ENCODE data around the gene MACROD2.

The MACROD2 gene

DNA sequence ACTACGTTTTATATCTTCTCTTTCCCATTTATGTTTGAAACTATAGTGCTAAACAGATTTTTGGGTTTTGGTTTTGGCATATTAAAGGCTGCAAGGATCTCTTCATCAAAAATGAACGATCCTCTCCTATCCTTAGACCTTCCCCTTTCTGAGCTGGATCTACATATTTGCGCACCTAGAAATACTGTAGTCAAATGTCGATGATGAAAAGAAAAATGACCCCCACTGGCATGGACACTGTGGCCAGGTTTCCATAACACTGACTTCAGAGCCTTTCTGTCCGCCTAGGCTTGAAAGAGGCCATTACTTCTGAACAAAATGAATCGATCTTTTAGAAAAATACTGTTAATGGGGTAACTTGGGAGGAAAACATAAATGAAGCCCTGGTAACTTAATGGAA, 336.3 kb downstream of the MACROD2 start:
- in situ Hi-C loops (cut with MboI; ENCODE audit: low sequenced_read_pairs), result no loop called here

DNA sequence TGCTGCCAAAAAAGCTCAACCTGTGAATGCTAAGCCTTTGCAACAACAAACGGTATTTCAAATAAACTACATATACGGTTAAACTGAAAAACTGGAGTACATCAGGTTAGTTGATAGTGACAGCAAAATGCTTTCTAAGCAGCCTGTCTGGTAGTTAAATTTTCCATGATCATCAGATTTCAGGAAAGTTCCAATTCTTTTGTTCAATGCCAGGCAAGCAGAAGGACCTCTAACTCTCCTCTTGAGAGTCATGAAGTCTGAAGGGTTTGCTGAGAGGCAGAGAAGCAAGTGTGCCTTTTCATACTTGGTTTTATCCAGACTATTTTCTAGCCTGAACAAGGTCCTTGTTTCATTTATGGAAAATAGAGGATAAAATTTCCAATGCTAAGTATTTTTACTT, 337.6 kb downstream of the MACROD2 start:
- in situ Hi-C loops (cut with MboI; ENCODE audit: low sequenced_read_pairs), result no loop called here

DNA sequence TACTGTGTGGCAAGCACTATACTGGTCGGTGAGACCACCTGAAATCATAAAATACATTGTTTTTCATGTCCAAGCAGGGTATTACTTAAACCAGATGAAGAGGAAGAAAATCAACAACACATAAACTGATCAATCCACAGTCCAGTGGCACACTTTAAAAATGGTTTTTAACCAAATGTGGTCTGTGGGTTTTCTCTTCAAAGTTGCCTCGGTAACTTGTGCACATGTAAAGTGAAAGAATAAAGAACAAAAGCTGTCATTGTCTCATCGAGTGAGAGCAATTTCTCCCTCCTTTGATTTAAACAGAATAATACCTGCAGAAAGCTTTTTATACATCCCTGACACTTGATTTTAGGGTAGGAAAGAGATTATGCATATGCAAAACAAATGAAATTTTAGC, 338.4 kb downstream of the MACROD2 start:
- in situ Hi-C loops (cut with MboI; ENCODE audit: low sequenced_read_pairs), result no loop called here

DNA sequence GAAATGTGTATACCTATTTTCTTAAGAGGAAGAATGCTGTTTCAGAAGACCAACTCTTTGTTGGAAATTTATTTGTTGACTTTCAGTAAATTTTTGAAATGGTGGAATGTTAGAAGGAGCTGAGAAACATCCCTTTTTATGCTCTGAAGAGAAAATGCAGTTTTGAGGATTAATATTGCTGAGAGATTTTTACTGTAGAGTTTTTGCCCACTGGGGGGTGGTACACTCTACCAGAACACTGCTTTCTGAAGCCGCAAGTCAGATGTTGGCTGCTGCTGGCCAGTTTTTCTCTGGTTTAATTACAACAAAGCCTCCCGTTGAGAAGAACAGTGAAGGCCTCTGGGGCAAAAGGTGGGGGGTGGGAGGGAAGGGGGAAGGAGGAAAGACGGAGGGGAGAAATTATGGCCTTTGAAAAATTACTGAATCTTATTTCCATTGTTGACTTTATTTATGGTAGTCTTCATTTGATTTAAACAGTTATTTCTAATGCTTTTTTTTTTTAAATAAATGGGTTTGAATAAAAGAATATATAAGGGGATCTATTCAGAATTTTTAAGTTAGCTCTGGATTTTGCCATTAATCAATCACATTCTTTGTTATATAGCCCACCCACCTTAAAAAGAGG, 339.1 kb downstream of the MACROD2 start:
- in situ Hi-C loops (cut with MboI; ENCODE audit: low sequenced_read_pairs), result no loop called here

DNA sequence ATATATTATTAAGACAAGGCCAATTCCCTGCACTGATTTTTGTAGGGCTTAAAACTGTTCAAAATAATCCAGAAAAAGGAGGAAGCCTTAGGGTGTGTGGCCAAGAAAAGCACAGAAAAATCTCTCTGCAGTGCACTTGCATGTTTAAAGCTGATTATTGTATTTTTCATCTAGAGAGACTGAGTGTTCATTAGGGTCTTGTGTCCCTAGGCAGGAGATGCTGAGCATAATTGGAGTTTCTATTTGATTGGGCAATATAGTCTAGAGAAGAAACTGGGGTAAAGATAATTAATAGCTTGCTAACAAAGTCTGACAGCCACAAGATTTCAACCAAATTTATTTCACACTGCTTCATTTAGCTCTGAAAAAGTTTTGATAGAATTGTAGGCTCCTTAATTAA, 339.7 kb downstream of the MACROD2 start:
- in situ Hi-C loops (cut with MboI; ENCODE audit: low sequenced_read_pairs), result no loop called here

DNA sequence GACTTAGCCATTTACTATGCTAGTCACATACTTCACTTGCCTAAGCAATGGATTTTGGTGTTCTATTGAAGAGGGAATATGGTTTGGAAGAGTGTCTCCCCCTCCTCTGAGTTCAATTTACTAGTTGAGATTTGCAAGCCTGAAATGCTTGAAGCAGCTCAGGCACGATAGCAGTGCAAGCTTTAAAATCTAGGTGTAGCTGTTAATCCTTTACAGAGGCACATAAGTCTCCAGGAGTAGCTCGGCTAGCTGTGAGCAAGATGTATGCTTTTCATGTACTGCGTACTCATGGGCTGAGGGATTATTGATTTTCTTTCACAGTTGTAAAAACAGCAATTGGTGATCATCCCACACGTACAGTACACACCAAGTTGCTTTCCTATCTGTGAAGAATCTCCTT, 341.4 kb downstream of the MACROD2 start:
- in situ Hi-C loops (cut with MboI; ENCODE audit: low sequenced_read_pairs), result no loop called here

DNA sequence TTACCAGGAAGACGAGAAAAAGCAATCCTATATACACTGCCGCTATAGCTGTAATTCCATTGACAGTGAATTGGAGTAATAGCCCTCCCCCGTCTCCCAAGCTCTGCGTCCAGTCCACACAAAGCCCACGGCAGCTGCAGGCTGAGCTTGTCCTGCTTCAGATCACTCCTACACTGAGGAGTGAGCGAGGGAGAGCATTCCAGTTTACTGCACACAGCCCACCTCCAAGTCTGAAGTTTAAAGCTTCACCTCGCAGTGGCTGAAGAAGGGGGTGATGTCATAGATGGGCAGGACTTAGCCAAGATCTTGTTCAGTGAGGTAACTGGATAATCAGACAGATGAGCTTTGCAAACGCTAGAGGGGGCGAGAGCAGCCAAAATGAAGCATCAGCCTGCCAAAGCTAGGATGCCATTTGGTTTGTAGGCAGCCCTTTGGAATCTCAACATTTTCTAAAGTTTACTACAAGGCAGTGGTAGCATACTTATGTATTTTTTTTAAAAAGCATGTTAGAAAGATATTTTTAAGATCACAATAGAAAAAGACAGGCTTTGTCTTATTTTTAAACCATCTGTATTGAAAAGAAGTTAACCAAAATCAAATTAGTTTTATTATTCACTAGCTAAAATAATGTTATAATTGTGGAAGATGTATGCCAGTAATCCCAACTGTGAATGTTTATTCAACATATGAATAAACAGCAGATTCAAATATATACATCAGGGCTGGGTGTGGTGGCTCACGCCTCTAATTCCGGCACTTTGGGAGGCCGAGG, 342.3 kb downstream of the MACROD2 start, which contains the start of gene FLRT3:
Gene FLRT3, minus strand, starts transcription at position 213 of the 772 bp plus-strand sequence. CDS start 10,106 bp downstream, outside the sequence.
- in situ Hi-C loops (cut with MboI; ENCODE audit: low sequenced_read_pairs), result no loop called here

DNA sequence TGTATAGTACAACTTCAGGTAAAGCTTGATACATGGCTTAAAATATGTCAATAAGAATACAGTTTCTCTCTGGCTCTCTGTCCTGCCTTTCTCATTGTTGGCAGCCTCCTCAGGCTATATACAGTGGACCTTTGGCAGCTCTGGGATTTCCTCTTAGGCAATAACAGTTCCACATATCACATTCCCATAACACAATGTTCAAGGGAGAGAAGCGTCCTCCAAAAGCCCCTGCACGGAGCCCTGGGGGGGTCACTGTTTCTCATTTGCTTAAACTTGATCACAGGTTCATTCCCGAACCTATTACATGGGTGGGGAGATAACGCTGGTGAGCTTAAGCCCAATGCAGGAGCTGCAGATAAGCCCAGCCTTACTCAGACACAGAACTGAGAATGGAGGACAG, 346.5 kb downstream of the MACROD2 start:
- in situ Hi-C loops (cut with MboI; ENCODE audit: low sequenced_read_pairs), result no loop called here

DNA sequence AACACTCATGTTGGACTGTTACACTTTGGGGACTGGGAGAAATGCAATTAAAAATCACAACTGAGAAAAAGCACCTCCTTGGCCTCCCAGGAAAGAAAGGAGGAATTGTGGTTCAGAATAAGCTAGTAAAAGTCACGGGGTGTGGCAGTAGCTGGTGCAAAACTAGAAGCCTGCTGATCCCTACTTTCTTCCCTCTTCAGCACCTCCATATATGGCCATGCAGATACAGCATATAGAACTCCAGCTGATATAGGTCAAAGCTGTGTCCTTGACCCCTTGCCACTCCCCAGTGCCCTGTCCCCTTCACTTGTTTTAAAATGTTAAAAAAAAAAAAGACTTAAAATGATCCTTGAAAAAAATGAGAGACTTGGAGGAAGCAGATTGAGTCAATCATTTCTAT, 347.6 kb downstream of the MACROD2 start:
- in situ Hi-C loops (cut with MboI; ENCODE audit: low sequenced_read_pairs), result no loop called here

DNA sequence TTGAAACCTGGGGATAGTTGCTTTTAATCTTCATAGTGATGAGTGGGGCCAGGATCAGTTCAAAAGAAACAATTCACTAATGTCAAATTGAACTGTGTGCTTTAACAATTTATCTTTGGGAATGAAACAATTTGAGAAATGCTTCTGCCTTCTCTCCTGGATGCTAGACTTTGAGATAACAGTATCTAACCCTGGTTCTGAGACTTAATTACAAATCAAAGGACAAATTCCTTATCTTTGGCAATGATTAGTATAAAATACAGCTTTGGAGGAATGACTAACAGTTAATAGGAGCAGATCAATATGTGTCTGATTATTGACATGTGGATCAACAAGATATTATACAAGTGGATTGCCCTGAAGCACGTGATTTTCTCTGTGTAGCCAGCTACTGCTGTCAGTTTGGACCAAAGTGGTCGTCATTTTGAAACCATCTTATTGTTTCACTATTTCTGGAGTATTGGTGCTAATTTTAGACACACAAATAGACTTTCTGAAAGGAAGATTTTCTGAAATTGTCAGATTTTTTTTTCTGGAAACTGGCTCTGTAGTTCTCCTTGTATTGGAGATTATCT, 348.3 kb downstream of the MACROD2 start:
- in situ Hi-C loops (cut with MboI; ENCODE audit: low sequenced_read_pairs), result no loop called here

DNA sequence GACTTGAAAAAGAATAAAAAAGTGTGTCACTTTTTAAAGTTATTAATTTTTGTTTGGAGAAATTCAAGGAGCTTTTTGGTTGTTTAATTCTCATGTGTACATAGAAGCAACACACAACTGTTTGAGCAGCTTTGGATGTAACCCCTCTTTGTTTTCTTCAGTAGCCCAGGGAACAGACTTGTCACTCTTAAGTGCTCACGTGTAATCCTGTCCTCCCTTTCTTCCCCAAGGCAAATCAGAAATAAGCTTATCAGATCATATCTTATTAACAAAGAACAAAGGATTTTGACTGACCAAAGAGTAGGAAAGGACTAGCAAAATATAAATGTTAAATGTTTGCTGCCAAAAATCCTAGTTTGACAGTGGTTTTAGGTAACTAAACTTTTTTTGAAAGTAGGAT, 349.4 kb downstream of the MACROD2 start:
- in situ Hi-C loops (cut with MboI; ENCODE audit: low sequenced_read_pairs), result no loop called here

DNA sequence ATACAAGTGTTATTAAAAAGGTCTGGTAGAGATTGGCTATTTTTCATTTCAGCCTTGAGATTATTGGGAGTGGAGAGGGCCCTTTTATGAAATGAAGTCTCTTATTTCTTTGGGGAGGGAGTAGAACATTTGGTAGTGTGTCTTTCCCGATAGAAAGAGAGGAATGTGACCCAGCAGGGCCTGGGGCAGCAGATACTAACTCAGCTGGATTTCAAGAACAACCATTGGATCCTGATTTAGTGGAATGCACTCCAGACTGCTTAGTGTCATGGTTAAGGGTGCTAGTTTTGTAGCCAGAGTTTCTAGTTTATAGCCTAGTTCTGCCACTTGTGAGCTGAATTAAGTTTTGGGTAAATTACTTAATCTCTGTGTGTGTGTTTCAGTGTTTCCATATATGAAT, 360.5 kb downstream of the MACROD2 start:
- in situ Hi-C loops (cut with MboI; ENCODE audit: low sequenced_read_pairs), result no loop called here

DNA sequence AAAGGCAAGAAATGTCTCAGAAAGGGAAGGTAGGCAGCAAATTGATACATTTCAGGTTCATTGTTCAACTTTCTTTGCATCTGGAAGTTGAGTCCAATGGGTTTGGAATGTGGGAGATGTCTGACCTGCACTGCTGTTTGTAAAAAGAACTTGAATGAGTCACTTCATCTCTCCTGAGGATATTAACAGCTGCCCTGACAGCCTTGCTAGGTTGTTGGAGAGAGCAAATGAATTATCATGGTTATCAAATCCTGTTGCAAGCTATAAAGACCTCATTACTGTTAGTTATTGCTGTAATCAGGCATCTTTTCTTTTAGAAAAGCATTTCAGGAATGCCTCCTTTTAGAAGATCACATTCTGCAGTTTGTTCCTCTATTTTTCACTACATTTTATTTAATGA, 365.1 kb downstream of the MACROD2 start:
- in situ Hi-C loops (cut with MboI; ENCODE audit: low sequenced_read_pairs), result no loop called here

DNA sequence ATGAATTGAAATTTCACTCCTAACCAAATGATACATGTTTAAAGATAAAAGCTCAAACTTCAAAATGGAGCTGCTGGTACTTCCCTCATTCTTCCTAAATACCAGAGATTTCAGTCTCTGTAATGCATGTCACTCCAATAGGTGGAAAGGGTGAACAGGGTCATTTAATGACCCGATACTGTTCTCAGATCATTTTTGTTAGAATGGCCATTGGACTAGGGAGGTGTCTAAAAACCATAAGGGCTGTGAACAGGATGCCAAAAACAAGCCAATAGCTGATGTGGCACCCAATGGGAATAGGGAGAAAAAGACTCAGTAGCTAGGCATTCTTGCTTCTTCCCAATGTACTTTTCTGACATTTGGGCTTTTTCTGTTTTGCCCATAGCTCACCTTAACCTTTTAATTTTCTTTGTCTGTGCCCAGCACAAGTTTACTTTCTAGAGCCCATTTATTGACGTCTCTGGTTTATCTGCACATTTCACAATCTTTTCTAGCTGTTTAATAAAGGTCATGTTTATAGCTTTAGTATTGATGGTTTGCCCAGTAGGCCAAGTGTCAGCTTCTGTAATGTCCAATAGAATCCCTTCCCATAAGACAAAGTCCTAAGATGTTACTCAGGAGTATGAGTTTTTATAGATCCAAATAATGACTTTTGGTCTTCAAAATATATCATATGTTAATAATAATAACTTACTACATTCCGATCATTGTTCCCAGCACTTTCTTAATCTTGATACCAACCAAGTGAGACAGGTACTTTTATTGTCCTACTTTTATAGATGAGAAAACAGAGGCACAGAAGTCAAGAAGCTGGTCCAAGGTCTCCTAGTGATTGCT, 366.4 kb downstream of the MACROD2 start:
- in situ Hi-C loops (cut with MboI; ENCODE audit: low sequenced_read_pairs), result no loop called here

DNA sequence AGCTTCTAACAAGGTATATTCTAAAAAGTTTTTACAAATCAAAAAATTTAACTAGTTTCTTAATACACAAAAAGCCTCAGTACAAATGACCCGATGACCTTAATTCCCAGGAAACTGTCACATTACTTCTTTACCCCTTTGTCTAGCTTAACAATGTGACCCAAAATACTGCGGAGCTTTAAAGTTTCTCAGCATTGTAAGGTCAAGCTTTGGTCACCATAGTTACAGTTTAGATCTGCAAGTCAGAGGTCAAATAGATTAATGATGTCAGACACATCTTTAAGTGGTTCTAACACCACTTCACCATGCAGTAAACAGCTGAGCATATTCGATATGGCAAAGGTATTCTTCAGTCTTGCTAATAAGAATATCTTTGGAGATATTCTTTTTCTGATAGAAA, 378.9 kb downstream of the MACROD2 start:
- in situ Hi-C loops (cut with MboI; ENCODE audit: low sequenced_read_pairs), result no loop called here

DNA sequence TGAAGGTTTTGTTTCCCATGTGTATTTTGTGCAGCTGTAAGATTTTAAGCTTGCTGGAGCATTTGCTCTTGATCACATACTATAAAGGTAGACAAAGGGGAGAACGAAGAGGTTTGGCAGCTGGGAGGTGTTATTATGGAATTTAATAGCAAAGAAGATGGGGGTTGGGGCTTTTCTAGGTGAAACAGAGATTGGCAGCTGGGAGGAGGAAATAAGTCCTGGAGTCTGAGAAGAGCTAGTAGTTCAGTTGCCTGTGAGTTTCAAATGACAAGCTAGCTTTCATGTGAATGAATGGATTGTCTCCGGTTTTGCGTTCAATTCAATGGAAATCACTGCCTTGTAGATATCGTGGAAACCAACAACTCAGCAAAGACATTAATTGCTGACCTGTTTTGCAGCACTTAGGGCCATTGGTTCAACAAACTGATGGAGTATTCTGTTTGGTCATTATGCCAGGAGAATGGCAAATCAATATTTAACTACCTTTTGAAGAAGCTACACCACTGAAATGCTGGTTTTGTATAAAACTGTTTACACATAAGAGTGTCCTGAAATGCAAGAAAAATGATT, 380.2 kb downstream of the MACROD2 start:
- in situ Hi-C loops (cut with MboI; ENCODE audit: low sequenced_read_pairs), result no loop called here

DNA sequence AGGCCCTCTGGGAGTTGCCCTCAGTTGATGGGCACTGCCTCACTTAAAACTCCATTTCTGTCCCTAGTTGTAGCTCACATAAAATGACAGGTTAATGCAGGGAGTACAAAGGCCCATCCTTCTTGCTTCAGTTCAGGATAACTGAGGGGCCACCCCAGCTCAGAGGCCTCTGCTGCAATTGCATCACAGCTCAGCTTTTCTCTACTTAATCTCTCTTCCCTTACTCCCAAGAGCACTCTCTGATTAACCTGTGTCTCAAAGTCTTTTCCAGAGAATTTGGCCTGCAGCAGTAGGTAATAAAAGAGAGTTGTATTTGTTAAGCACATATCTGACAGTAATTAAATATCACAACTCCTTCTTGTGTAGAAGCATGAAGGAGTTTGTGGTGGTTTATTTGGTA, 383.0 kb downstream of the MACROD2 start:
- in situ Hi-C loops (cut with MboI; ENCODE audit: low sequenced_read_pairs), result no loop called here

DNA sequence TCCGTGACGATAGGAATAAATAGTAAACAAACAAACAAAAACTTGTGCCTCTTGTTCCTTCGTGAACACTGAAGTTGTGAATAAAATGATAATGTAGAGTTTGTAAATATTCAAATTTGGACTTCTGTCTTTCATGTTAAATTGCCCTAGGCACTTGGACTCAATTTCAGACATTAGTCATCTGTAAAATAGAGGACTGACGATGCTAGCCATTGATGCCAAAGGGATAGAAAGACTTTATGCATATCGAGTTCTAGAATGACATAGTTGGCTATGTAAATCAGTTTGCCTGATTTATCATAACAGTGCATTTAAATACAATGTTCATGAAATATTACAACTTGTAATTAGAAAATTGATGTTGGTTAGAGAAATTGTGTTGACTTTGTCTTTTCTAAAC, 388.0 kb downstream of the MACROD2 start:
- in situ Hi-C loops (cut with MboI; ENCODE audit: low sequenced_read_pairs), result no loop called here

DNA sequence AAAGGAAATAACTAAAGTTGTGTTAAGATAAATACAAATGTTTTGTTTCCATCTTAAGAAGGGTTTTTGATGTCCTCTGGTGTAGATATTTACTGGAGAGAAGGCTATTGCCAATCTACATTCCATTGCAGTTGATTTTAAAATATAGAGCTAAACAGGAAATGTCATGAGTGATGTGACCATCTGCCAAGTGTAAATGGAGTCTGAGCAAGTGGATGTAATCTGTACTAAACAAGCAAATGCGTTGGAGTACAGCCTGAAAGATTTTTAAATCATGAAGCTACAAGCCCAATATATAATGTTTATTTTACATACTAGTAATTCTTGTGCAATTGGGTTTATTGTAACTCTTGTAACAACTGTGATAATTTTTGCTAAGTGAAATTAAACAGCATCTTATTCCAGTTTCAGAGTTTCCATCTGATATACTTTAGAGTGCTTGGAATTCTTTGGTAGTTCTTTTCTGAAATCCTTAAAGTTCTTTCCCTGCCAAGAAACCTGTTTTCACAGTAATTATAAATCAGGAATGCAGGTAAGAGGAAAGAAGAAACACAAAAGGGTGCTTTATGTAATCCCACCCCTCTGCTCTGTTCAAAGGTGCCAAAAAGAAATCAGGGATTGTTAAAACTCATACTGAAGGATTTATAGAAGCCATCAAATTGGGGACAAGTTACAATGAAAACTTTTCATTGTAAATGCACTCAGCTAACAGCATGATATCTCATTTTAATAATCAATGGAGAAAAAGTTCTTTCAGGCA, 389.3 kb downstream of the MACROD2 start:
- in situ Hi-C loops (cut with MboI; ENCODE audit: low sequenced_read_pairs), result no loop called here

DNA sequence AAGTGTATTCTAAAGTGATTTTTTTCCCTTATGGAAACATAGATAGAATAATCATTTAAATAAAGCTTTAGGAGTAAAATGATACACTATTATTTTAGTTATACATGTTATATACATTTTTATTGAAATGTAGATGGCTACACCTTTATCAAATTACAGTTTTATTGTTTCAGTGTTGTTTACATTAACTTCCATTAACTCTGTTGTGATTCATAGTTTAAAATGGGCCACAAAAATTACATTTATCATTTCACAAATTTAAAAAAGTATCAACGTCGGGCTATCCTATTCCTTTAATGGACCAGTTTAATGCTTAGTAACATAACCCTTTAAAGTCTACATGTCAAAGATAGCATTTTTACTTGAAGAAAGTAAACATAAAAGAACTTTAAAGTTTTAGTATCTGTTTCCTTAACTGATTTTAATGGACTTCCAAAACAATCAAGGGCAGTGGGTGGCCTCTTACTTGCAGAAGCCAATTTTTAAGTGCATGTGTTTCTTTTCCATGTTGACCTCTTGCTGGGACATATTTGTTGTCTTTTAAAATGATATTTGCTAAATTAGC, 389.9 kb downstream of the MACROD2 start:
- in situ Hi-C loops (cut with MboI; ENCODE audit: low sequenced_read_pairs), result no loop called here

All from HL-60/S4 (cell line).